ENCODE measurements around the gene LCOR.

- TF ChIP-seq CTCF (IDR thresholded peaks at IDR 0.05; ENCODE audit: low read depth, low read length, missing input control) = no peak
- TF ChIP-seq REST (IDR thresholded peaks at IDR 0.05) = no peak
- TF ChIP-seq TAF1 (conservative IDR thresholded peaks at IDR 0.05) = no peak
- TF ChIP-seq MAX (IDR thresholded peaks at IDR 0.05) = no peak
- TF ChIP-seq SP1 (IDR thresholded peaks at IDR 0.05) = no peak
- TF ChIP-seq GABPA (IDR thresholded peaks at IDR 0.05 in 1 of 2, conservative IDR thresholded peaks at IDR 0.05 in 1 of 2) = no peak
- no peak for TF ChIP-seq HNF4G (IDR thresholded peaks at IDR 0.05)
- no peak for TF ChIP-seq ATF3 (IDR thresholded peaks at IDR 0.05)
- TF ChIP-seq JUND (IDR thresholded peaks at IDR 0.05) = no peak
These were observed 89.6 kb downstream of the LCOR start for GRCh38 chr10:96921655-96922054.
